Neural cell (in vitro differentiated cells): ENCODE results near the gene MUCL3.

Experiments
- CTCF ChIP-seq: fragments of 450-650 bp; IDR thresholded peaks from 2 replicates; pipeline ENCODE4 v1.5.1; 2014; ENCODE audit warnings: antibody characterized with exemption, mild to moderate bottlenecking, moderate library complexity; ENCODE audit not compliant: poor library complexity, severe bottlenecking
- EP300 ChIP-seq: fragments of 450-650 bp; conservative IDR thresholded peaks from 2 replicates; pipeline ENCODE4 v1.6.1; 2014; ENCODE audit warnings: antibody characterized with exemption, mild to moderate bottlenecking, moderate library complexity; ENCODE audit not compliant: poor library complexity, severe bottlenecking
- EZH2 ChIP-seq: fragments of 200-600, 300-800 bp; shearing (Covaris generic), sonication (generic); IDR thresholded peaks from 2 replicates; pipeline ENCODE4 v1.6.1; 2014; ENCODE audit warnings: antibody characterized with exemption, low read length, borderline replicate concordance, mild to moderate bottlenecking; ENCODE audit not compliant: insufficient read depth, poor library complexity, severe bottlenecking
- POLR2AphosphoS5 ChIP-seq: IDR thresholded peaks from 2 replicates; pipeline ENCODE4 v1.6.1; 2012
- RAD21 ChIP-seq: fragments of 450-650 bp; conservative IDR thresholded peaks from 2 replicates; pipeline ENCODE4 v1.6.1; 2014; ENCODE audit warnings: antibody characterized with exemption, mild to moderate bottlenecking, moderate library complexity

- TF ChIP-seq POLR2AphosphoS5 (no peak), RAD21 (no peak), EP300 (no peak), CTCF (no peak), EZH2 (no peak)
Observed at GRCh38 chr6:30893001-30893591, 47.7 kb upstream of the MUCL3 start.
